Colonic mucosa (tissue), 4 donors: Measurements from ENCODE around the gene C17orf50. TPM values are rescaled to one million over a fixed set of nuclear protein-coding genes. Genes with fewer than 3 reads are reported as not detected.

Experiments used
- DNase-seq: peaks from one replicate; pipeline ENCODE4 v3.0.0-alpha.2; 2020
- H3K27ac ChIP-seq: fragments of 200-600 bp; one replicate; pipeline ENCODE4 v1.8.0; 2021
- H3K27me3 ChIP-seq: fragments of 200-600 bp; one replicate; pipeline ENCODE4 v1.8.0; 2021
- H3K36me3 ChIP-seq: fragments of 200-600 bp; one replicate; pipeline ENCODE4 v1.8.0; 2021
- H3K4me1 ChIP-seq: fragments of 200-600 bp; one replicate; pipeline ENCODE4 v1.8.0; 2021; ENCODE audit warnings: mild to moderate bottlenecking
- H3K4me3 ChIP-seq: fragments of 200-600 bp; one replicate; pipeline ENCODE4 v1.8.0; 2021
- H3K9ac ChIP-seq, 2 donors: one replicate each; pipeline ENCODE4 v1.7.0; 2013; ENCODE audit warnings: control low read depth in 2 of 2, low read depth in 2 of 2, low read length in 2 of 2
- H3K9me3 ChIP-seq: fragments of 200-600 bp; one replicate; pipeline ENCODE4 v1.8.0; 2021
- CTCF ChIP-seq: fragments of 200-600 bp; IDR thresholded peaks from one replicate; pipeline ENCODE4 v1.8.0; 2022; ENCODE audit warnings: antibody characterized with exemption, mild to moderate bottlenecking
- intact Hi-C: fragments of 100-400 bp; cut with DNase I; formaldehyde crosslinking; loops from one replicate; pipeline ENCODE4 v1.14.1; 2022
- total RNA-seq, 2 donors: library from RNA; stranded (reverse); fragmentation: NEBNext Ultra II Directional in 1 of 2; extraction: Animal tissue kit (Norgen Biotek cat#: 25700) in 1 of 2; gene quantifications; one replicate each; pipeline ENCODE4 v1.2.1, GENCODE V29; 2021
- donor health status: healthy.
- donor health status: DM: no; HTN: no; CAD: no.
- donor health status: DM: no; HTN: no; CAD: no.

The C17orf50 gene
- total RNA-seq, 2 donors from 2014 or later, result not detected

- Histone ChIP-seq H3K27ac (no peak overlapping the region), H3K4me1 (peaks cover 19% of the 10 kb centered on the region)
- peak; percentile 67 for DNase-seq
These were observed 44.0 kb downstream of the C17orf50 start for GRCh38 chr17:35804658-35805192.

GRCh38 chr17:35807371-35808144 lies 46.9 kb downstream of the C17orf50 start:
- peaks cover 14% of the 10 kb centered on the region for H3K4me1 ChIP-seq
- H3K9me3 ChIP-seq, result no peaks in the 10 kb centered on the region
- H3K27me3 ChIP-seq, result no peaks in the 10 kb centered on the region
- H3K36me3 ChIP-seq, result no peaks in the 10 kb centered on the region
- H3K9ac ChIP-seq, result no peak overlapping the region
- no peak for TF ChIP-seq CTCF
- intact Hi-C loops, result no loop called here
- no peak overlapping the region for H3K4me3 ChIP-seq
- no peak for DNase-seq
- no peak overlapping the region for H3K27ac ChIP-seq

More at GRCh38 chr17:35804658-35805192, 44.0 kb downstream of the C17orf50 start:
- intact Hi-C loops, result loop anchor here (1.0 kb wide), 1 partner anchor 40 kb away; no protein-coding TSS in a partner anchor
- Histone ChIP-seq H3K4me3 (no peak overlapping the region), H3K9me3 (no peaks in the 10 kb centered on the region), H3K27me3 (no peaks in the 10 kb centered on the region), H3K9ac (no peak overlapping the region), H3K36me3 (no peaks in the 10 kb centered on the region)
- peak; percentile 86 for TF ChIP-seq CTCF

- no peak for TF ChIP-seq CTCF
- H3K27ac ChIP-seq, result peak overlapping the region; percentile 84
- H3K9ac ChIP-seq, result peak overlapping the region in 1 of 2 donors; percentile 86
- no peaks in the 10 kb centered on the region for H3K9me3 ChIP-seq
- peaks cover 14% of the 10 kb centered on the region for H3K4me1 ChIP-seq
- H3K4me3 ChIP-seq, result peak overlapping the region; percentile 82
- H3K36me3 ChIP-seq, result no peaks in the 10 kb centered on the region
- intact Hi-C loops, result no loop called here
- no peak for DNase-seq
- H3K27me3 ChIP-seq, result no peaks in the 10 kb centered on the region
These were observed 47.7 kb downstream of the C17orf50 start for GRCh38 chr17:35808240-35808961.

GRCh38 chr17:35808962-35809854 lies 48.5 kb downstream of the C17orf50 start, which contains the start of gene TAF15:
TAF15 (plus strand) TSS chr17:35809484; CDS start chr17:35809570, 86 bp downstream.
- H3K4me3 ChIP-seq, result peak within 1 kb of the TSS; percentile 82
- peak within 1 kb of the TSS; percentile 86 to 92 for H3K9ac ChIP-seq
- intact Hi-C loops, result no loop called here
- H3K9me3 ChIP-seq, result no peaks in the 10 kb centered on the region
- no peaks in the 10 kb centered on the region for H3K27me3 ChIP-seq
- peak within 1 kb of the TSS; percentile 84 for H3K27ac ChIP-seq
- peak; percentile 58 for TF ChIP-seq CTCF
- peaks cover 14% of the 10 kb centered on the region for H3K4me1 ChIP-seq
- no peaks in the 10 kb centered on the region for H3K36me3 ChIP-seq
- DNase-seq, result peak; percentile 97
